Right forelimb (tissue), 1 donor: ENCODE measurements around the gene CD4.

Experiments
- DNase-seq: peaks from one replicate; pipeline ENCODE4 v3.0.0-alpha.2; 2018

CD4 gene

DNA sequence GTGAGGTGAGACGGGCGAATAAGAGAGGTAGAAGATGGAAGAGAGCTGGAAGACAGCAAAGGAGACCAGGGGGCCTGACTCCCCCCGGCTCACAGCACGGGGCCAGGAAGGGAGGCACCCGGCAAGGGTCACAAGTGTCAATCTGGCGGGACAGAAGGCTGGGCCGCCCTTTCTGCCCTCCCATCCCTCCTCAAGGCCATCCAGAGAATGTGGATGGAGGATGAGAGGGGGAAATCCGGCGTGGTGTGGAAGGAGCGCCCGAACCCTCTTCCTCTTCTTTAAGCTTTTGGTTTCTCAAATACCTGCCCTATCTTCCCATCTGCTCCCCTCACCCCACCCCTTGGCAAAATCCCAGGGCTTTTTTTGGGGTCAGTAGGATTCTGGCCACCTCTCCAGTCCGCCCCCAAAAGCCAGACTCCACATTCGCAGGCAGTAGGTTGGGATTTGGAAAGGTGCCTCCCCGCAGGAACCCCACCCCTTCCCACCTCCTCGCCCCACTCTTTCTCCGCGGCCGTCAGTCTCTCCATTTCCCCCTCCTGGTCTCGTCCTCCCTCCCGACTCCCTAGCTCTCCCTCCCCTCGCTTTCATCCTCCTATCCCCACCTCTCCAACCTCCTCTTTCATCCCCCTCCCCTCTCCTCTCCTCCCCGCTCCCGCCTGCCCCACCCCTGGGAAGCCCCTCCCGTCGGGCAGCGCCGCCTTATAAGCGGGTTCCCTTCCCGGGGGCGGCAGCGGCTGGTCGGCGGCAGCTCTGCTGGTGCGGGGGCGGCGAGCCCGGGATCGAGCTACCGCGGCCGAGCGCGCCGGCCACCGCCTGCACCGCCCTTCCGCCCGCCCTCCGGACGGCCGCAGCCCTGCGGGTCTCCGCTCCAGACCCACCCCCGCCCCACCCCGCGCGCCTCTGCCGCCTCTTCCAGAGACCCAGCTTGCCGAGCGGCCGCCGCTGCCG, 23.4 kb upstream of the CD4 start, which contains the start of gene PTMS:
PTMS (plus strand) TSS at position 730 of the 948 bp plus-strand sequence. CDS start 343 bp downstream, outside the sequence.
- DNase-seq = peak; percentile 93

DNA sequence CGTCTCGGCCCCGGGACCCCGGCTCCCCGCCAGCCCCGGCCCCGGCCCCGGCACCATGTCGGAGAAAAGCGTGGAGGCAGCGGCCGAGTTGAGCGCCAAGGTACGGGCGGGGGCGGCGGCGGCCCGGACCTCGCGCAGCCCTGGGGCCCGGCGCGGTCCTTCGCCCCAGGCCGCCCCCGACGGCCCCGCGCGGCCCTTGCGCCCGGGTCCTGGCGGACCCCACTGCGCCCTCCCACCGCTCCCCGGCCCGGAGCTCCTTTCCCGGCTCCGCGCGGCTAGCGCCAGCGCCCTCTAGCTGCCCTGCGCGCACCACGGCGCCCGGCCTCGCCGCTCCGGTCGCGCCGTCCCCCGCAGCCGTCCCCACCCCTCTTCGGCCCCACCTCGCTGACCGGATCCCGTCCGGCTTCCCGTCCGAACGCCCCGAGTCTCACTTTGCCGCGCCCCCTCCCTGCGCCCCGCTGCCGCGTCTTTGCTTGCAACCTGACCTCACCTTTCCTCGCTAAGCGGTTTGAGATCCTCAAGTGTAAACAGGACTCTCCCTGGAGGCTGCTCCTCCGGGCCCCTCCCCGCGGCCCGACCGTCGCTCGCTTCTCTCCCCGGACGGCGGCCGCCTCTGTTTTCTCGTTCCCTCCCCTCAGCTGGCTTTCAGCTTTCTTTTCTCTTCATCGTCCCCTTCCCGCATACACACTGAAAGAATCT, 22.5 kb upstream of the CD4 start:
- peak; percentile 88 for DNase-seq

DNA sequence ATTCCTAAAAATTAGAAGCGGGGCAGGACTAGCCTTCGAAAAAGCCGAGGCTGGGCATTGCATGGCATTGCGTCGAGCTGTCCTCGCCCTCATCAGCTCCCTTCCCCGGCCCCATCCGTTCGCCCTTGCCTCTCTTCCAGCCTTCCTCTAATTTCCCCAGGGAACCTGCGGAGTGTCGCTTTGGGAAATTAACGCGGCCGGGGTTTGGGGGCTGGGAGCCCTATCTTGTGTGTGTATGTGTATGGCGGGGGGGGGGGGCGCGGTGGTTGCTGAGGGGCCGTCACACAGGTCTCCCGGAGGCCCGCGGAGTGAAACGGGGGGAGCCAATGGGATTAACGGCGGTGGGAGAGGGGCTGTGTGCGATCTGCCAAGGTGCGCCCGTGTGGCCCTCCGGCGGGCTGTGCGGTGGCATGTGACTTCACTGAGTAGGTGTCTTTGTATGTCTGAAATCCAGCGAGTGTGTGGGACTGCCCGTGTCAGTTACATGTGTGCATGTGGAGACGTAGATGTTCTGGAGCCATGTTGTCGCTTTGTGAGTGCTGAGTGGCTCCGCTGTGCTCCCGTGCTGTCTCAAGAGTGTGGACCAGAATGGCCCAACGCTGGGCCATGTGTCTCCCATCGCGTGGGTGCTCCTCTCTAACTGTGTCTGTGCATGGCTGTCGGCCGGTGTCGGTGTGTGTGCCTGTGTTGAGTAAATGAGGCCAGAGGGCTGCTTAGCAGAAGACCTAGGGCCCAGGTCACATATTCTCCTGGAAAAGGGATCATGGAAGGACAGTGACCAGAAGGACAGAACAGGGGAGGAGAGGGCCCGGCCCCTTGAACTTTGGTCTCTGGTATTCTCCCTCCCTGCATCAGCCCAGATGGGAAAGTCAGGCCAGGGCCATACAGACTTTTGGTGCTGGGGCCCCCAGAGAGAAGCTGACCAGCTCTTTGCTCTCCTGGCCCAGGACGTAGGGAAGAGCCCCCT, 21.7 kb upstream of the CD4 start:
- DNase-seq = peak; percentile 60

DNA sequence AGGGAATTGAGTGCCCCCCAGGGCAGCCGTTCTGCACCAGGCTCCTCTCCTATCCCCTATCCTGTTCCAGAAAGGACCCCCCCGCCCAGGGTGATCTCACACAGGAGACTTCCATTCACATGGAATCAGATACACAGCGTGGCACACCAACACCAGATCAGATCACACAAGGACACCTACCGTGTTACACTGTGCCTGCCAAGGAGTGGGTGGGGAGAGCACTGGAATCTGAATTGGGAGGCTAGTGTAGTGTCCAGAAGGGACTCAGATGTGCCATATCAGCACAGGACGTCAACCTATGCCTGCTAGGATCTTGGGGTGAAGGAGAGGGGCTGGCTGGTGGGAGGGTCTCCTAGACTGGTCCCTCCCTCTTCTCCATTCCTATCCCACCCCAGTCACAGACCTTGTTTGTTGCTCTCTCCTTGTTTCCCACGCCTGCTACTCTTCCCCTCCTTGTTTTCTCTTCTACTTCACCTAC, 20.9 kb upstream of the CD4 start:
- DNase-seq = no peak

DNA sequence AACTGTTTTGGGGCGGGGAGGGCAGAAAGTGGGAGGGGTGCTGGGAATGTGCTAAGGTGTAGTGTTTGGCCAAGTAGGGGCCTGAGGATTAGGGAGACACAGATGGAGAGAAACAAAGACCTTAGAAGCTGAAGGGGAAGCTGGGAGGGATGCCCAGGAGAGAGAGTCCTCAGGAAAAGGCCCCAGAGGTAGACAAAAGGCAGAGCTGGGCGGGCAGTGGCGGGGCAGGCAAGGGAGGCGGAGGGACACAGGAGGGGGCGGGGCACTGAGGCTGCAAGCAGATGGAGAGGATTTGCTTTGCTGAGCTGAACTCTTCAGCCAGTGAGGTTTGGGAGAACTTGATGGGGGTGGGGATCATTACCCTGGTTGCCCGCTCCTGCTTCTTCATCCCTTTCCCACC, 20.3 kb upstream of the CD4 start:
- DNase-seq = peak; percentile 74

DNA sequence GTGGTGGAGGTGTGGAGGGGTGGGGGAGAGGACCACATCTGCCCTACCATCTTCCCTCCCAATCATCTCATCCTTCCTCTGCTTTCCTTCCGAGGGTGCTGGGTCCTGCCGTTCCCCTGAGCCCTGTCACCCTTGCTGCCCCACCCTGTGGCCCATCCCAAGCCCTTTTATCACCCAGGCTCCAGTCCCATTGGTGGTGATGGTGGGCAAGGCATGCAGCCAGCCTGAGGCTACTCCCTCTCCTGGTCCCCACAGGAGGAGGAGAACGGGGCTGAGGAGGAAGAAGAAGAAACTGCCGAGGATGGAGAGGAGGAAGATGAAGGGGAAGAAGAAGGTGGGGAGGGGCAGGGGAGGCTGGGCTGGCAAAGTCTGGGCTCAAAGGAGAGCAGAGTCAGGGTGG, 19.7 kb upstream of the CD4 start:
- DNase-seq = no peak

DNA sequence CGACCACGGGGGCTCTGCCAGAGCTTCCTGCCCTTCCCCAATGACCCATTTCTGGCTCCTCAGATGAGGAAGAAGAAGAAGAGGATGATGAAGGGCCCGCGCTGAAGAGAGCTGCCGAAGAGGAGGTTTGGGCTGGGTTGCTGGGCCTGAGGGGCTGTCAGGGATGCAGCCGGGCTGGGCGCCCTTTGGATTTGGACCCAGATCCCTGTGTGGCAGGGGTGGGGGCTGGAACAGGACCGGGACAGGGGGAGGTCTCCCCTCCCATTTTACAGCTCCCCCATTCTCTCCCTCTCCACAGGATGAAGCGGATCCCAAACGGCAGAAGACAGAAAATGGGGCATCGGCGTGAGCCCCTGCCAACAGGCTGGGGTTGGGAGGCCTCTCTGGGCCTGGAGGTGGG, 19.2 kb upstream of the CD4 start:
- no peak for DNase-seq

DNA sequence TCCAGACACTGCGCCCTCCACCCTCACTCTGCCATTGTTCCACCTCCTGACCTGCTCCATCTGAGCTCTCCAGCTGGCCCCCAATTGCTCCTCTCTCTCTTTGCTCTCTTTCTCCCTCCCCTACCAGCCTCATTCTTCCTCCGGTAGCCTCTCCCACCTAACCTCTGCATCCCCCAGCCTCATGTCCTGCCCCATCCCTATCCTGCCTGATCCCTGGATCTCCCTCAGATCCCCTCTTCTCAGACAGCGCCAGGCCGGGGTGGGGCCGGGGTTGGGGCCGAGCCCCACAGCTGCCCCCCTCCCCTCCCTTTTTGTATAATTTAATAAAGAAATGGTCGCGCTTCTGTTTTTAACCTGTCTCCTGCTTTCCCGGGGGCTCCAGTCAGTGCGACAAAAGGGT, 18.7 kb upstream of the CD4 start:
- no peak for DNase-seq

DNA sequence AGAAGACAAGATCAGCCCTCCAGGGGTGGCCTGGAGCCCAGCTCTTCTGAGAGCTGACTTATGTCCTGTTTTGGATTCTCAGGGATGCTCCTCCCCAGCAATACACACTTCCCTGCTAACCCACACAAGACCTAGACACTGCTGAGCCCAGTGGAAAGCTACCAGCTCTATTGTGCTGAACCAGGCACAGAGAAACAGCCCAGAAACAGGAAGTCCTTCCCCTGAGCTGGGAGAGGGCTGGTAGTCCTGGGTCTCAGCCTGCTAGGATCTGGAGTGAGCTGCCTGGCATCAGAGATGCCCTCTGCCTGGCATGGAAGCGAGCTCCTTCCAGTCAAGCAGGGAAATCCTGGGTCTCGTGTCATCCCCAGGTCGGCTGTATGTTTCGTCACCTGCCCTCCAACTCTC, 18.2 kb upstream of the CD4 start:
- no peak for DNase-seq

DNA sequence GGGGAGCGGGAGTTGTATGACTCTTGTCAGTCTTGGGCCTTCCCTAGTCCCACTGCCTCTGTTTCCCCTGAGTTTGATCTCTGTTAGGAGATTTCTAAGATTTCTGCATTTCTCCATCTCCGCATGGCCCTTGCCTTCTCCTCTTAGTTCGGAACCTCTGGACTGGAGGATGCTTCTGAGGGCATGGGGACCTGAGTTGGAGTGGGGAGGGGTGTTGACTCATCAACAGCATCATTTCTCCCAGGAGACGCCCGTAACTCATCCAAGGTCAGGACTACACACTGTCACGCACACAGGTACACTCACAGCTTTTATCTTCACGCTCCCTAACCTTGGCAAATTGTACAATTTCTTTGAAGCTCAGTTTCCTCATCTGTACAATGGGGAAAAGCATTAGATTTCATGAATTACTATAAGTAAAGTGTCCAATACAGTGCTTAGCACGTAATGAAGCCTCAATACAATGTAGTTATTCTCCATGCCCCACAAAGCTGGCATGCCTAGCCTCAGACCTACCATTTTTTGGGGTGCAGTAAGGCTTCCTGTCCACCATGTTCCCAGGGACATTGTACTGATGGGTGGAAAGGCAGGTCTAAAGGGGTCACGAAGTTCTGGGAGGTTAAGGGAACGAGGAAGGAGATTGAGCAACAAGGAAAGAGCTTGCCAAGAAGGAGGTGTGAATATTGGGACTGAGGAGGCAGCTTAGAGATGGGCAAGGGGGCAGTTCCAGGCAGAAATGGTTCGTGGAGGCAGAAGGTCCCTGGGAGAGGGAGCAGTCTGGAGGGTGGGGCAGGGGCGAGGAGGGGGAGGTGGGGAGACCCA, 17.6 kb upstream of the CD4 start:
- DNase-seq = no peak

DNA sequence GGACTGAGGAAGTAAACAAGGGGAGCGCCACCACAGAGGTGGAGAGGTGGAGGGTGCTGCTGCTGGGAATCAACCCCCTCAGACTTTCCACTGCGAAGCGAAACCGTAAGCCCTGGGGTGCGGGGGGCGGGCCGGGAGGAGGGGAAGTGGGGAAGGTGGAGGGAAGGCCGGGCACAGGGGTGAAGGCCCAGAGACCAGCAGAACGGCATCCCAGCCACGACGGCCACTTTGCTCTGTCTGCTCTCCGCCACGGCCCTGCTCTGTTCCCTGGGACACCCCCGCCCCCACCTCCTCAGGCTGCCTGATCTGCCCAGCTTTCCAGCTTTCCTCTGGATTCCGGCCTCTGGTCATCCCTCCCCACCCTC, 17.0 kb upstream of the CD4 start, which contains the start of gene LAG3:
LAG3 (plus strand) TSS at position 190 of the 365 bp plus-strand sequence. CDS start 333 bp downstream, outside the sequence.
- DNase-seq = no peak

DNA sequence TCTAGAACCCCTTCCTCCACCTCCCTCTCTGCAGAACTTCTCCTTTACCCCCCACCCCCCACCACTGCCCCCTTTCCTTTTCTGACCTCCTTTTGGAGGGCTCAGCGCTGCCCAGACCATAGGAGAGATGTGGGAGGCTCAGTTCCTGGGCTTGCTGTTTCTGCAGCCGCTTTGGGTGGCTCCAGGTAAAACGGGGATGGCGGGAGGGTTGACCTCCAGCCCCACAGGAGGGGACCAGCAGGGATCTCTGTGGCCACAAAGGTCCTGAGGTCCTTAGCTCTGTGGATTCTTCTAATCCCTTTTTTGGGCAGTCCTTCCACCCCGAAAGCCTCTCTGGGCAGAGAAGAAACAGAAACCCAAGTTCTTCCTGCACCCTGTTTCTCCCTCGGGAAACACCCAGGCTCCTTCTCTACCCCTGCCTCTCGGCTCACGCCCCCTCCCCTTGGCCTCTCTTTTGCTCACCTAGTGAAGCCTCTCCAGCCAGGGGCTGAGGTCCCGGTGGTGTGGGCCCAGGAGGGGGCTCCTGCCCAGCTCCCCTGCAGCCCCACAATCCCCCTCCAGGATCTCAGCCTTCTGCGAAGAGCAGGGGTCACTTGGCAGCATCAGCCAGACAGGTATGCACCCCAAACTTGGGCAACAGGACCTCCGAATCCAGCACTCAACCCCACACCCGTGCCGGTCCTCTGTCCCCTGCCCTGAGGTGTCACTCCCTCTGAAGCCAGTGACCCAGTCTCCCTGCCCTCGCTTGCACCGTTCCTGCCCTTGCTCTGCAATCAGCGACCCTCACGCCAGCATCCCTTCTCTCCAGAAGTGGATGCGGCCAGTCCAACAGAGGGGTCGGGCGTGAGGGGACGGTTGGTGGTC, 16.4 kb upstream of the CD4 start:
- no peak for DNase-seq

DNA sequence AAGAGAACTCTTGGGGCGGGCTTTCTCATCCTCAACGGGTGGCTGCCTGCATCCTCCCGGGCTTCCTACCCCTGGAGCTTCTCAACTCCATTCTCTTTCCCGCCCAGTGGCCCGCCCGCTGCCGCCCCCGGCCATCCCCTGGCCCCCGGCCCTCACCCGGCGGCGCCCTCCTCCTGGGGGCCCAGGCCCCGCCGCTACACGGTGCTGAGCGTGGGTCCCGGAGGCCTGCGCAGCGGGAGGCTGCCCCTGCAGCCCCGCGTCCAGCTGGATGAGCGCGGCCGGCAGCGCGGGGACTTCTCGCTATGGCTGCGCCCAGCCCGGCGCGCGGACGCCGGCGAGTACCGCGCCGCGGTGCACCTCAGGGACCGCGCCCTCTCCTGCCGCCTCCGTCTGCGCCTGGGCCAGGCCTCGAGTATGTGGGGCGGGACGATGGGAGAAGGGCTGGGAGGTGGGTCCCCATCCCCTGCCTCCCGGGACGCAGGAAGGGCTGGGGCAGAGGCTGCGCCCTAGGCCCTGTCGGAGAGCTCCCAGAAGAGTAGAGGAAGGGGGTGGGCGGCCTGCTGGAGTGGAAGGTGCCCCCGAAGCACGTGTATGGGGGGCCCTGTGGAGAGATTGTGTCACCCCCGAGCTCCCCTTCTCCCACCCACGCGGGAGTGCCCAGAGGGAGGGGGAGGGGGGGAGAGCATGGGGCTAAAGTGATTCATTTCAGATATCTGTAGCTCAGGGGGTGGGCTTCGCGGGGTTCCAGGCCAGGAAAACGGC, 15.6 kb upstream of the CD4 start:
- DNase-seq = no peak

DNA sequence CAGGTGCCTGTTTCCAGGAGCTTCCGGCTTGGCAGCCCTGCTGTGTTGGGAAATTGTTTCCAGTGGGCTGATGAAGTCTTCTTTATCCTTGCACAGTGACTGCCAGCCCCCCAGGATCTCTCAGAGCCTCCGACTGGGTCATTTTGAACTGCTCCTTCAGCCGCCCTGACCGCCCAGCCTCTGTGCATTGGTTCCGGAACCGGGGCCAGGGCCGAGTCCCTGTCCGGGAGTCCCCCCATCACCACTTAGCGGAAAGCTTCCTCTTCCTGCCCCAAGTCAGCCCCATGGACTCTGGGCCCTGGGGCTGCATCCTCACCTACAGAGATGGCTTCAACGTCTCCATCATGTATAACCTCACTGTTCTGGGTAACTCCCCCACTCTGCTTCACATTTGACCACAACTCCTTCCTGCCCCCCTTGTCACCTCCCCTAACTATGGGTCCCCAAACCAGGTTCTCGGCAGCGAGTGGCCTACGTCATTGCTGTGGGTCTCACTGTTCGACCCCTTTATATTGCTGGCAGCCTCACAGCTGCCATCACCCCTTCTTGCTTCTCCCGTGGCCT, 14.7 kb upstream of the CD4 start:
- DNase-seq = no peak

DNA sequence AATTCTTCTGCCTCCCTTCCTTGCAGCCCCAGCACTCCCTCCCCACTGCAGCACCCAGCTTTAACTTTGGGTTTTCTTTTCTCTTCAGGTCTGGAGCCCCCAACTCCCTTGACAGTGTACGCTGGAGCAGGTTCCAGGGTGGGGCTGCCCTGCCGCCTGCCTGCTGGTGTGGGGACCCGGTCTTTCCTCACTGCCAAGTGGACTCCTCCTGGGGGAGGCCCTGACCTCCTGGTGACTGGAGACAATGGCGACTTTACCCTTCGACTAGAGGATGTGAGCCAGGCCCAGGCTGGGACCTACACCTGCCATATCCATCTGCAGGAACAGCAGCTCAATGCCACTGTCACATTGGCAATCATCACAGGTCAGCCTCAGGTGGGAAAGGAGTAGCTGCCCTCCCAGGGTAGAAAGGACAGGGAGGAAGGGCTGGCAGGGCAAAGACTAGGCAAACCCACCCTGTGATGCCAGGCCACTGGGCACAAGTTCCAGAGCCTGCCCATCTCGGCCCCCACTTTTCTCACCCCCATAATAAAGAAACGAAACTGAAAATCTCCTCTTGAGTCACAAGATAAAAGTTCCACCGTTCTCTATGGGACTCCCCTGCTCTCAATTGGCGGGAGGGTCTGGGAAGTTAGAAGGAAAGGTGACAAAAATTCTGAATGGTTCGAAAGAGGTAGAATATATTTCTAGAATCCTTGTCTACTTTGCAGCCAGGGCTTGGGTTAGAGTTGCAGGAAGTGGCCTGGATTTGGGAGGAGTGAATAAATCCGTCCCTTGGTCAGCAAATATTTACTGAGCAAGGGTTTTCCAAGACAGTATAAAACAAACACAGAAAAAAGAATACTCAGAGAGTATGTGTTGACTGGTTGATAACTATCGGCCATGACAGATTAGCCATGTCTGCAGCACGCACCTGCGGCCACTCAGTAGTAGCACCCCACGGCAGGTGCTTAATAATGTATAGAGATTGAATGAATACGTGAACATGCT, 13.8 kb upstream of the CD4 start:
- DNase-seq = no peak

DNA sequence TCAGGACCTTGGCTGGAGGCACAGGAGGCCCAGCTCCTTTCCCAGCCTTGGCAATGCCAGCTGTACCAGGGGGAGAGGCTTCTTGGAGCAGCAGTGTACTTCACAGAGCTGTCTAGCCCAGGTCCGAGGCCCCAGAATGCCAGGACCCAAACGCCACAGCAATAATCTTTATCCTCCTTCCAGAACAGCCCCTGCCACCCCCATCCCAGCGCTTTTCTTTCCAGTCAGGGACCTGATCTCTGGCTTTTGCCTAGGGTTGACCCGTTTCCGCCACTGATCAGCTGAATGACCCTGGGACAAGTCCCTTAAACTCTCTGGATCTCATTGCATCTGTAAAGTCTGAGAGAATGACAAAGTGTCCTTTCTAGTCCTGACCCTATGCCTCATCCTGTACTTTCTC, 11.9 kb upstream of the CD4 start:
- DNase-seq = no peak

DNA sequence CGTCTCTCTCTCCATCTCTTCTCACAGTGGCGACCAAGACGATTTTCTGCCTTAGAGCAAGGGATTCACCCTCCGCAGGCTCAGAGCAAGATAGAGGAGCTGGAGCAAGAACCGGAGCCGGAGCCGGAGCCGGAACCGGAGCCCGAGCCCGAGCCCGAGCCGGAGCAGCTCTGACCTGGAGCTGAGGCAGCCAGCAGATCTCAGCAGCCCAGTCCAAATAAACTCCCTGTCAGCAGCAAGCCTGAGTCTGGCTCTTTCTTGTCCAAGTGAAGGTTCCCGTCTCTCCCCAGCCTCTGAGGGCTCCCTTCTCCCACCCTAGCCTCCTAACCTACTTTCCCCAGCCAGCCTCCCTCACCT, 11.1 kb upstream of the CD4 start:
- DNase-seq = no peak
